A673 (cell line): ENCODE results near the gene KIAA0753. TPM values are rescaled to one million over a fixed set of nuclear protein-coding genes. Genes with fewer than 3 reads are reported as not detected.

Experiments
- BruUV-seq: library from RNA; stranded (reverse); fragments of 400-500 nt; replicated peaks from 2 replicates; lab custom pipeline; 2021; lab: Mats Ljungman, UMichigan
- CTCF ChIA-PET: fragments of 300-600 bp; sonication (Branson Sonifier 250); formaldehyde crosslinking; loops from one replicate; lab custom pipeline; 2022; ENCODE audit warnings: antibody characterized with exemption; lab: Charles Lee
- POLR2A ChIA-PET: fragments of 300-600 bp; sonication (Branson Sonifier 250); formaldehyde crosslinking; loops from one replicate; lab custom pipeline; 2022; ENCODE audit warnings: antibody characterized with exemption; ENCODE audit not compliant: low non-redundant PET; lab: Charles Lee
- DNase-seq: peaks from one replicate; pipeline ENCODE4 v3.0.0-alpha.2; 2015; ENCODE audit warnings: low spot score
- H3K27ac ChIP-seq: fragments of 200-600 bp; sonication (generic); 2 replicates; pipeline ENCODE4 v1.5.1; 2016; ENCODE audit warnings: mixed run types, low read depth, mild to moderate bottlenecking, mixed read lengths, antibody characterized with exemption, low read length; ENCODE audit not compliant: poor library complexity, severe bottlenecking
- H3K27me3 ChIP-seq: fragments of 200-600 bp; sonication (generic); replicated peaks from 2 replicates; pipeline ENCODE4 v1.6.1; 2017; ENCODE audit warnings: mixed run types, low read depth, mild to moderate bottlenecking, mixed read lengths, antibody characterized with exemption, low read length; ENCODE audit not compliant: insufficient read depth, poor library complexity
- H3K36me3 ChIP-seq: fragments of 200-600 bp; sonication (generic); 2 replicates; pipeline ENCODE4 v1.6.1; 2016; ENCODE audit warnings: mixed run types, mild to moderate bottlenecking, mixed read lengths, antibody characterized with exemption, low read length; ENCODE audit not compliant: insufficient read depth, poor library complexity, severe bottlenecking
- H3K4me1 ChIP-seq: fragments of 200-600 bp; sonication (generic); 2 replicates; pipeline ENCODE4 v1.6.1; 2017; ENCODE audit warnings: mixed run types, mild to moderate bottlenecking, mixed read lengths, antibody characterized with exemption, low read length; ENCODE audit not compliant: insufficient read depth, poor library complexity, severe bottlenecking
- H3K4me3 ChIP-seq: fragments of 200-600 bp; sonication (generic); 2 replicates; pipeline ENCODE4 v1.5.1; 2016; ENCODE audit warnings: low read depth, mixed run types, mild to moderate bottlenecking, mixed read lengths, low read length; ENCODE audit not compliant: poor library complexity, severe bottlenecking
- H3K9me3 ChIP-seq: fragments of 200-600 bp; sonication (generic); 2 replicates; pipeline ENCODE4 v1.6.1; 2016; ENCODE audit warnings: mixed run types, low read depth, mild to moderate bottlenecking, mixed read lengths, antibody characterized with exemption, low read length; ENCODE audit not compliant: poor library complexity, severe bottlenecking
- CTCF ChIP-seq: fragments of 300-800, 200-600 bp; sonication (generic); conservative IDR thresholded peaks from 2 replicates; pipeline ENCODE4 v1.5.1; 2017; ENCODE audit warnings: low read depth, mild to moderate bottlenecking, antibody characterized with exemption, low read length, moderate library complexity, mixed read lengths
- EZH2 ChIP-seq: fragments of 200-600 bp; sonication (generic); IDR thresholded peaks from 2 replicates; pipeline ENCODE4 v1.6.1; 2017; ENCODE audit warnings: borderline replicate concordance, low read depth, mild to moderate bottlenecking, mixed read lengths, antibody characterized with exemption, low read length; ENCODE audit not compliant: poor library complexity, severe bottlenecking
- intact Hi-C: fragments of 100-400 bp; cut with micrococcal nuclease; formaldehyde crosslinking; loops from one replicate; pipeline ENCODE4 v1.10.0; 2022; ENCODE audit not compliant: unreplicated experiment
- total RNA-seq: library from RNA; stranded (reverse); gene quantifications from 2 replicates; pipeline ENCODE4 v1.2.3, GENCODE V29; 2021

The KIAA0753 gene
- total RNA-seq, 1 experiment from 2014 or later, result 41.2 TPM

- H3K27ac ChIP-seq, result no peak overlapping the region
- ChIA-PET POLR2A (no interaction called here), CTCF (no interaction called here)
- H3K9me3 ChIP-seq, result no peaks in the 10 kb centered on the region
- intact Hi-C loops, result no loop called here
- no peak for DNase-seq
- H3K36me3 ChIP-seq, result no peaks in the 10 kb centered on the region
- no peaks in the 10 kb centered on the region for H3K27me3 ChIP-seq
- TF ChIP-seq CTCF (no peak), EZH2 (no peak)
- no peak overlapping the region for H3K4me3 ChIP-seq
- BruUV-seq, result no TSS peak
- H3K4me1 ChIP-seq, result peaks cover 16% of the 10 kb centered on the region
Observed at GRCh38 chr17:6572972-6573370, 67.5 kb downstream of the KIAA0753 start.

- ChIA-PET POLR2A (no interaction called here), CTCF (no interaction called here)
- TF ChIP-seq EZH2 (no peak), CTCF (no peak)
- H3K27me3 ChIP-seq, result no peaks in the 10 kb centered on the region
- H3K4me3 ChIP-seq, result no peak overlapping the region
- H3K36me3 ChIP-seq, result no peaks in the 10 kb centered on the region
- no peaks in the 10 kb centered on the region for H3K9me3 ChIP-seq
- no TSS peak for BruUV-seq
- DNase-seq, result no peak
- intact Hi-C loops, result no loop called here
- no peak overlapping the region for H3K27ac ChIP-seq
- H3K4me1 ChIP-seq, result peaks cover 23% of the 10 kb centered on the region
Observed at GRCh38 chr17:6571452-6571781, 69.1 kb downstream of the KIAA0753 start.

- Histone ChIP-seq H3K27ac (no peak overlapping the region), H3K9me3 (no peaks in the 10 kb centered on the region), H3K27me3 (no peaks in the 10 kb centered on the region), H3K36me3 (no peaks in the 10 kb centered on the region), H3K4me3 (no peak overlapping the region), H3K4me1 (peaks cover 23% of the 10 kb centered on the region)
- no peak for DNase-seq
- CTCF ChIA-PET, result no interaction called here
- POLR2A ChIA-PET, result no interaction called here
- BruUV-seq, result no TSS peak
- no peak for TF ChIP-seq CTCF
- no peak for TF ChIP-seq EZH2
- intact Hi-C loops, result no loop called here
Observed at GRCh38 chr17:6570731-6571451, 69.6 kb downstream of the KIAA0753 start.
